K562 (cell line): ENCODE data around the gene PIGQ. TPM values are rescaled to one million over a fixed set of nuclear protein-coding genes. Genes with fewer than 3 reads are reported as not detected.

Experiments
- ATAC-seq: fragments of 200-7000 bp; cut with Tn5 transposase; 3 replicates; pipeline ENCODE4 v1.9.1; 2020; ENCODE audit warnings: moderate library complexity
- BruUV-seq: library from RNA; stranded (reverse); fragments of 400-500 nt; replicated peaks from 2 replicates; lab custom pipeline; 2021; lab: Mats Ljungman, UMichigan
- CTCF ChIA-PET: fragments of 300-600 bp; formaldehyde crosslinking; extraction: SDS; loops from one replicate; lab custom pipeline; 2021; ENCODE audit warnings: low intra/inter-chr PET ratio; lab: Yijun Ruan, JAX
- POLR2A ChIA-PET: fragments of 300-600, 350-650 bp; sonication (Branson Sonifier 250); formaldehyde crosslinking; extraction: SDS; loops from one replicate; lab custom pipeline; 2021; ENCODE audit warnings: antibody characterized with exemption, inconsistent platforms; lab: Yijun Ruan, JAX
- DNase-seq, 4 experiments: peaks; one replicate each; pipeline versions ENCODE4 v3.0.0 to v3.0.0-alpha.2; 2011 to 2018; ENCODE audit warnings: low spot score in 3 of 4, mixed read lengths in 3 of 4; ENCODE audit errors: extremely low read depth in 1 of 4
- FAIRE-seq: peaks from 2 replicates; lab custom pipeline; 2011; peaks lifted over from hg19 to GRCh38; lab: Jason Lieb, UNC
- H2AFZ ChIP-seq: 2 replicates; pipeline ENCODE4 v1.6.0; 2011; ENCODE audit warnings: low read depth, low read length, control low read depth, inconsistent platforms
- H3K27ac ChIP-seq: fragments of 200-600 bp; 3 replicates; pipeline ENCODE4 v1.8.0; 2011; ENCODE audit warnings: low read depth, mild to moderate bottlenecking, control low read depth, inconsistent platforms, low read length, moderate library complexity, mixed read lengths; ENCODE audit errors: extremely low read depth
- H3K27me3 ChIP-seq, 2 experiments: fragments of 300-600 bp in 1 of 2; 2 replicates in 1 of 2; 3 replicates in 1 of 2; pipeline versions ENCODE4 v1.6.0 to v1.8.0; 2011; ENCODE audit warnings: inconsistent platforms in 2 of 2, low read length in 2 of 2, mild to moderate bottlenecking in 1 of 2, mixed read lengths in 1 of 2, moderate library complexity in 1 of 2; ENCODE audit not compliant: control insufficient read depth in 2 of 2, insufficient read depth in 2 of 2
- H3K36me3 ChIP-seq: fragments of 300-600 bp; 3 replicates; pipeline ENCODE4 v1.8.0; 2011; ENCODE audit warnings: mild to moderate bottlenecking, low read length, inconsistent platforms; ENCODE audit not compliant: control insufficient read depth, insufficient read depth
- H3K4me1 ChIP-seq, 2 experiments: fragments of 200-600 bp in 1 of 2; replicated peaks in 1 of 2; 2 replicates in 1 of 2; 3 replicates in 1 of 2; pipeline versions ENCODE4 v1.5.1 to v1.8.0; 2011; ENCODE audit warnings: inconsistent platforms in 2 of 2, low read length in 2 of 2, mild to moderate bottlenecking in 1 of 2, mixed read lengths in 1 of 2, moderate library complexity in 1 of 2; ENCODE audit not compliant: control insufficient read depth in 2 of 2, insufficient read depth in 2 of 2
- H3K4me2 ChIP-seq: 2 replicates; pipeline ENCODE4 v1.6.1; 2011; ENCODE audit warnings: low read length, control low read depth, inconsistent platforms, mixed read lengths; ENCODE audit not compliant: insufficient read depth
- H3K4me3 ChIP-seq: fragments of 200-600 bp; sonication (generic), shearing (Covaris generic); 2 replicates; pipeline ENCODE4 v1.5.1; 2016; ENCODE audit warnings: control low read depth, inconsistent platforms
- H3K79me2 ChIP-seq: fragments of 200-600 bp; 3 replicates; pipeline ENCODE4 v1.8.0; 2011; ENCODE audit warnings: low read length, inconsistent platforms; ENCODE audit not compliant: control insufficient read depth, insufficient read depth
- H3K9ac ChIP-seq, 2 experiments: 2 replicates each; pipeline versions ENCODE4 v1.6.0 to v1.6.1; 2011; ENCODE audit warnings: low read depth in 2 of 2, low read length in 2 of 2, control low read depth in 1 of 2, inconsistent platforms in 1 of 2, mild to moderate bottlenecking in 1 of 2, mixed read lengths in 1 of 2; ENCODE audit not compliant: insufficient read depth in 1 of 2
- H3K9me1 ChIP-seq: one replicate; pipeline ENCODE4 v1.6.0; 2011; ENCODE audit warnings: inconsistent platforms, mild to moderate bottlenecking, low read length, moderate library complexity; ENCODE audit not compliant: control insufficient read depth, insufficient read depth
- H3K9me3 ChIP-seq: replicated peaks from 2 replicates; pipeline ENCODE4 v1.5.1; 2011; ENCODE audit warnings: low read depth, low read length, inconsistent platforms; ENCODE audit not compliant: control insufficient read depth, insufficient read depth
- H4K20me1 ChIP-seq: replicated peaks from 2 replicates; pipeline ENCODE4 v1.6.1; 2011; ENCODE audit warnings: low read length, inconsistent platforms, mixed read lengths; ENCODE audit not compliant: control insufficient read depth, insufficient read depth
- POLR2G ChIP-seq: fragments of 200-400 bp; formaldehyde crosslinking; IDR thresholded peaks from 2 replicates; pipeline ENCODE4 v1.6.1; 2017; ENCODE audit warnings: low read depth, mild to moderate bottlenecking, antibody characterized with exemption, low read length, moderate library complexity
- ZNF511 ChIP-seq: sonication (generic); formaldehyde crosslinking; IDR thresholded peaks from 2 replicates; pipeline ENCODE4 v1.8.0; 2022; ENCODE audit warnings: mild to moderate bottlenecking, missing genetic modification reagents
- WGBS: fragments of 100-300 bp; shearing (Covaris generic); methylation state at CpG from one replicate; pipeline ENCODE4 v1.1.6; 2016; ENCODE audit warnings: low coverage, mixed read lengths; ENCODE audit not compliant: insufficient coverage; ENCODE audit errors: missing lambda C conversion rate; 5-methylcytosine and 5-hydroxymethylcytosine counted together
- in situ Hi-C: fragments of 300-500 bp; cut with MboI; formaldehyde crosslinking; loops from 4 replicates; pipeline ENCODE4 v1.15.0; 2018; ENCODE audit warnings: inconsistent platforms, mixed read lengths
- intact Hi-C: fragments of 100-400 bp; cut with micrococcal nuclease; formaldehyde crosslinking; loops from 2 replicates; pipeline ENCODE4 v1.14.2; 2022
- polyA plus RNA-seq, 8 experiments: library from polyadenylated mRNA; depleted of rRNA in 4 of 8; stranded (reverse) in 5 of 8; unstranded in 3 of 8; fragments of >200 nt; fragmentation: Nextera tagmentation in 2 of 8; fragmentation: Illumina TruSeq in 1 of 8; extraction: Ambion mirVana in 2 of 8; extraction: Trizol in 1 of 8; gene quantifications; 2 replicates each; pipeline versions ENCODE4 v1.2.1 to v1.2.3, GENCODE V29; 2011 to 2014; ENCODE audit warnings: inconsistent platforms in 1 of 8, missing spikeins in 1 of 8
- total RNA-seq, 7 experiments: library from RNA; depleted of rRNA in 6 of 7; stranded (reverse); fragments of >200 nt in 6 of 7; fragmentation: Illumina TruSeq in 2 of 7; extraction: Trizol in 2 of 7; gene quantifications; 2 replicates each; pipeline versions ENCODE4 v1.2.1 to v1.2.3, GENCODE V29; 2011 to 2021; ENCODE audit warnings: low replicate concordance in 1 of 7

Gene PIGQ
- total and polyA plus RNA-seq, 9 of the 15 experiments (the other 6 are each of a cell fraction or from before 2014, with no cell fraction given): 0.20 to 49.6 (median 11.7) TPM

- Histone ChIP-seq H3K36me3 (peaks cover 11% of the 10 kb centered on the region; the same call in 2 of the 3 replicates), H4K20me1 (peaks cover 3% of the 10 kb centered on the region; the same call in 1 of the 2 replicates), H3K9me1 (no peaks in the 10 kb centered on the region), H3K9ac (0 out of 4 replicates have a peak overlapping the region, but pooled peaks of 1 of the 2 experiments have one; percentile 33), H3K27ac (no peak overlapping the region), H3K9me3 (no peaks in the 10 kb centered on the region), H3K79me2 (peaks cover 34% of the 10 kb centered on the region), H3K4me3 (no peak overlapping the region), H3K4me2 (no peak overlapping the region), H3K27me3 (no peaks in the 10 kb centered on the region), H2AFZ (no peak overlapping the region), H3K4me1 (peaks cover 16 to 82% of the 10 kb centered on the region in 2 experiments; a peak in 4 of 5 replicates)
- TF ChIP-seq POLR2G: peak; percentile 50; the same call in 1 of the 2 replicates
- TF ChIP-seq ZNF511 (CRISPR knock-in tag): no peak
- CTCF ChIA-PET: no interaction called here
- DNase-seq: no peak
- WGBS: 82% methylated on average over 21 of the region's 22 CpGs
- no peak for FAIRE-seq
- intact Hi-C loops (no loop called here), in situ Hi-C loops (no loop called here)
- no TSS peak for BruUV-seq
- ATAC-seq: no peak
- POLR2A ChIA-PET: no interaction called here
Observed at GRCh38 chr16:523097-523741, 46.5 kb upstream of the PIGQ start.
